ENCODE data around the gene ZNF69.
"Not testable (repeated sequence)": the region's sequence is repeated elsewhere in the genome, so short reads cannot be mapped to it uniquely, and the experiment has no call there.

ZNF69 gene

GRCh38 chr19:11949201-11949600, 61.6 kb downstream of the ZNF69 start:
- DNase-seq (ENCODE audit: low spot score) (no peak), ATAC-seq (ENCODE audit: low read depth) (no peak)
- TF ChIP-seq, protein P1, sequence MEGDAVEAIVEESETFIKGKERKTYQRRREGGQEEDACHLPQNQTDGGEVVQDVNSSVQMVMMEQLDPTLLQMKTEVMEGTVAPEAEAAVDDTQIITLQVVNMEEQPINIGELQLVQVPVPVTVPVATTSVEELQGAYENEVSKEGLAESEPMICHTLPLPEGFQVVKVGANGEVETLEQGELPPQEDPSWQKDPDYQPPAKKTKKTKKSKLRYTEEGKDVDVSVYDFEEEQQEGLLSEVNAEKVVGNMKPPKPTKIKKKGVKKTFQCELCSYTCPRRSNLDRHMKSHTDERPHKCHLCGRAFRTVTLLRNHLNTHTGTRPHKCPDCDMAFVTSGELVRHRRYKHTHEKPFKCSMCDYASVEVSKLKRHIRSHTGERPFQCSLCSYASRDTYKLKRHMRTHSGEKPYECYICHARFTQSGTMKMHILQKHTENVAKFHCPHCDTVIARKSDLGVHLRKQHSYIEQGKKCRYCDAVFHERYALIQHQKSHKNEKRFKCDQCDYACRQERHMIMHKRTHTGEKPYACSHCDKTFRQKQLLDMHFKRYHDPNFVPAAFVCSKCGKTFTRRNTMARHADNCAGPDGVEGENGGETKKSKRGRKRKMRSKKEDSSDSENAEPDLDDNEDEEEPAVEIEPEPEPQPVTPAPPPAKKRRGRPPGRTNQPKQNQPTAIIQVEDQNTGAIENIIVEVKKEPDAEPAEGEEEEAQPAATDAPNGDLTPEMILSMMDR (IDR thresholded peaks at IDR 0.05; ENCODE audit: poor library complexity, severe bottlenecking) = no peak
- Histone ChIP-seq H3K4me3 (ENCODE audit: severe bottlenecking) (no peak overlapping the region), H3K27ac (ENCODE audit: poor library complexity, severe bottlenecking) (no peak overlapping the region), H3K27me3 (ENCODE audit: insufficient read depth, poor library complexity, severe bottlenecking) (no peaks in the 10 kb centered on the region), H3K9me3 (ENCODE audit: severe bottlenecking) (peaks cover 57% of the 10 kb centered on the region), H3K36me3 (ENCODE audit: low read depth) (peaks cover 59% of the 10 kb centered on the region), H3K4me1 (ENCODE audit: insufficient read depth, poor library complexity, severe bottlenecking) (no peaks in the 10 kb centered on the region)

- peaks cover 55% of the 10 kb centered on the region for H3K9me3 ChIP-seq (ENCODE audit: severe bottlenecking)
- not testable (repeated sequence) for ATAC-seq (ENCODE audit: low read depth); H3K27ac ChIP-seq (ENCODE audit: poor library complexity, severe bottlenecking); H3K4me3 ChIP-seq (ENCODE audit: severe bottlenecking); H3K27me3 ChIP-seq (ENCODE audit: insufficient read depth, poor library complexity, severe bottlenecking); DNase-seq (ENCODE audit: low spot score); H3K4me1 ChIP-seq (ENCODE audit: insufficient read depth, poor library complexity, severe bottlenecking)
- peaks cover 56% of the 10 kb centered on the region for H3K36me3 ChIP-seq (ENCODE audit: low read depth)
Observed at GRCh38 chr19:11949614-11950080, 62.1 kb downstream of the ZNF69 start.

DNA sequence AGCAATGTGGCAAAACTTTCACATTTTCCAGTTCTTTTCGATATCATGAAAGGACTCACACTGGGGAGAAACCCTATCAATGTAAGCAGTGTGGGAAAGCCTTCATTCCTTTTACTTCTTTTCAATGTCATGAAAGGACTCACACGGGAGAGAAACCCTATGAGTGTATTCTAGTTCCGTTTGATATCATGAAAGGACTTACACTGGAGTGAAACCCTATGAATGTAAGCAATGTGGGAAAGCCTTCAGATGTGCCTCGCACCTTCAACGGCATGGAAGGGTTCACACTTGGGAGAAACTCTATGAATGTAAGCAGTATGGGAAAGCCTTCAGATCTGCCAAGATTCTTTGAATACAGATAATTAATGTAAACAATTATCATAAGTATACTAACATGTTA, 62.7 kb downstream of the ZNF69 start:
- Histone ChIP-seq H3K36me3 (ENCODE audit: low read depth) (peaks cover 56% of the 10 kb centered on the region), H3K9me3 (ENCODE audit: severe bottlenecking) (peaks cover 53% of the 10 kb centered on the region), H3K4me3 (ENCODE audit: severe bottlenecking) (no peak overlapping the region), H3K4me1 (ENCODE audit: insufficient read depth, poor library complexity, severe bottlenecking) (no peaks in the 10 kb centered on the region), H3K27ac (ENCODE audit: poor library complexity, severe bottlenecking) (no peak overlapping the region), H3K27me3 (ENCODE audit: insufficient read depth, poor library complexity, severe bottlenecking) (no peaks in the 10 kb centered on the region)
- no peak for ATAC-seq (ENCODE audit: low read depth)
- TF ChIP-seq, protein P1 (IDR thresholded peaks at IDR 0.05; ENCODE audit: poor library complexity, severe bottlenecking) = no peak
- no peak for DNase-seq (ENCODE audit: low spot score)

Measured in RWPE2 (cell line).